ENCODE results near the gene IL1RAPL1.

The IL1RAPL1 gene

DNA sequence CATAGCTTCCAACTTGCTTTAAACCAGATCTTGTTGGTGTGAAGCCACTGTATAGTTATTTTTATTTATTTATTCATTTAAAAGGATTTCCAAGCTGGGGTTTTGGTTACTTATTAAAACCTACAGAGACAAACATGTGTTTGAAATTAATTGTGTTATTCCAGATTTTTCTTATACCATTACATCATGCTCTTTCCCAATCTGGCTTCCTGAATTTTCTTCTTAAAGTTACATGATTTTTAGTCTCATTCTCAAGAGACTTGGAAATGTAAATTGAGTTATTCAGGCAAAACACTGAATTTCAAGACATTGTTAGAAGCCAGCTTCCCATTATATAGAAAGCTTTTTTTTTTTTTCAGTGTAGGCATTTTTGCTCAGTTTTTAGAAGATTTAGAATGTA is 381.9 kb downstream of the IL1RAPL1 start:
- DNase-seq = no peak

DNA sequence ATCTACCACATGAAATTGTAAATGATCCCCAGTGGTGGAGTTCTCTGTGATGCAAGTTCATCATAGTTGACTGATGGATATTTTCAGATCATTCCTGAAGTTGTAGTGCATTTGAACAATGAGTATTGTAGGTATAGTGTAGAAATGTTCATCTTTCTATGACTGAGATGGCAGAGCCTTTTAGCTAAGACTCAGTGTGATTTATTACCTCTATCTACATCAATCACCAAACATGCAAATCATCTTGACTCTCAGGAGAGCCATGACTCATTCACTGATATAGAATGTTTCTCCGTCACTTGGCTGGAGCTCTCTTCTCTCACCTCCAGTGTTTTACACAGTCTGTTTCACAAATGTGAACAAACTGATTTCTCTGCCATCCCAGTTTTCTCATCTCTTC is 392.6 kb downstream of the IL1RAPL1 start:
- no peak for DNase-seq

DNA sequence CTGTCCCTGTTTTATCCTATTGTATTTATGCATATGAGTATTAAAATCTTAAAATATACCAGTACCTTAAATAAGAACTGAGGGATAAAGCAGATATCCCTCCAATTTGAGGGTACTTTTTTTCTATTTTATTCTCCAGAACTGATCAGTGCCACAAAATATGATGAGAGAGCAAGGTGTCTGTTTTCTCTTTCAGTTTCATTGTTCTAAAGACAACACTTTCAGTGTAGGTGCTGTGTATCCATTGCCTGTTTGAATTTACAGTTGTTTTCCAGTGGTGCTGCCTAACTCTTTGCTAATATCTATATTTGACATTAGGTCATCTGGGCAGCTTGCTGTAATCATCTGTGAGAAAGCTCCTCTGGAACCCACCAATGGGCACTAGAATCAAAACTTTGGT is 394.7 kb downstream of the IL1RAPL1 start:
- no peak for DNase-seq

DNA sequence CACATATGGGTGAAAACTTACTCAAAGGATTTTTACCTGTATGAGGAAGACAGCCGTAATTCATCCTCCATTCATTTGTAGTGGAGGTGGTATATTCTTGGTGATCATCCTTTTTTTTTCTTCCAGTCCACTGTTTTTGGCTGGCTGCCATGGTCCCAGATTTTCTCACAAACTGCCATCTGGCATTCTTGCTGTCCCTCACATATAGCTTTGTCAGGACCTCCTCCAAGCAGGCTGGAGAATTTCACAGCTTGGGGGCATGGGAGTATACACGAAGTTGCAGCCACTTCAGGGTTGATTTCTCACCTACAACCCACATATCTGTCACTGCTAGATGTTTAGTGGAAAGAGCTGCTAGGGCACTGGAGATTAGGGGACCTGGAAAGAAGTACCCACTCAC is 401.0 kb downstream of the IL1RAPL1 start:
- DNase-seq = peak in 22 of 58 donors; percentile 0 to 30 (median 1)

DNA sequence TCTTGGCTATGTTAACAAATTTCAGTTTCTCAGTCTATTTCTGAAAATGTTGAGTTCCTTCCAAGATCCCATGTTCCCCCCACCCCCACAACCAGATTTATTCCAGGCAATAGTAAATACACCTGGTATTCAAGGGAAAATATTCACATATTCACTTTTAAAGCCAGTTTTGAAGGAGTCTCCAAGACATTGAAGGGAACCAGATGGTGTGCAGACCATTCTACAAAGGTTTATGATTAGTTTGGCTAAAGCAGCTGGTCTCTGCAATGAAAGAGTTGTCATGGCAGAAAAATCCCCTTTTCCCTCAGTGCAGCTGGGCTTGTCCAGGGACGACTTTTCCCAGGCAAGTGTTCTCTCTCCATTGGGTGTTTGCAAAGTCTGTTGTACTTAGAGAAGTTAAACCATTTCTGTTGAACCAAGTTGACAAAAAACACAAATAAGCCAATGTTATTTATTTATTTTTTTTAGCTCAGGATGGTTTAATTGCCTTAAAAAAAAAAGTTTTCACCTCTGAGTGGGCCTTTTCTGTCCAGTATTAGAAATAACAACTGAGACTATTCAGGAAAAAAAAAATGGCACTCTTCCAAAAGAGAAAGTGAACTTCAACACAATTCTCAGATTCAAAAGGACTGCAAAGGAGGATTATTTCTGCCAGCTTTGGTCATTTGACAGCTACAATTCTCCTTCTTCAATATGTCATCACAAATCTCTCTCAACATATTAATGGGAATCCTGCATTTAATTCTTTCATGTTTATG is 410.6 kb downstream of the IL1RAPL1 start:
- no peak for DNase-seq

DNA sequence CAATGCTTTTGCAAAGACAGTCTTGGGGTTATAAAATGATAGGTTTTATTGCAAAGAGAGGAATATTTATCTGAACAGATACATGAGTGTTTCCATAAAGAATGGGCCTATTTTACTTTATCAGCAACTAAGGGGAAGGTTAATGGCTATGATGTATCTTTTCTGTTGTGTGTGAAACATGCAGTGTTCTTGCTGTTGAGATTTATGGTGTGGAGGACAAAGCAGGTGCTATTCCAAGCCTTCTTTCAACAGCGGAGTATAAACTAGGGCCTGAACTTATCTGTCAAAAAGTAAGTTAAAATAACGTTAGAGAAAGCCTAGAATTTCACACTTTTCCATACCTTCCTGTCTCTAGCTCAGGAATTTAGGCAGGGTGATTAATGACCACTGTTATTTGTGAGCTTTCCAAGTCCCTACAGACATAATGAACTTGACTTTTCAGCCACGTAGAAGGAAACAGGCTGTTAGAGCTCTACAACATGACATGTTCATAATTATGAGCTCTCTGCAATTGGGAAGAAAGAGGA is 411.4 kb downstream of the IL1RAPL1 start:
- DNase-seq = no peak

DNA sequence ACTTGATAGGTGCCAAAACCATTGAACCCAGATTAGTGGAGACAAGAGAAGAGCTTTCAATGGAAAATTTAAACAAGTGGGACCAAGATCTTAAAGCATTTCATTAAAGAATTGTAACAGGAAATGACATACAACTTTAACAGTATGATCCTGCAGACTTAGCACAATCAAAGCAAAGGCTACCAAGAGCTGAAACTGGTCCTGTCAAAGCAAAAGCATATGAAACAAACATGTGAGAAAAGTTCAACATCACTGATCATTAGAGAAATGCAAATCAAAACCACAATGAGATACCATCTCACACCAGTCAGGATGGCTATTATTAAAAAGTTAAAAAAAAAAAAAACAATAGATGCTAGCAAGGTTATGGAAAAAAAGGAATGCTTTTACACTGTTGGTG is 425.6 kb downstream of the IL1RAPL1 start:
- no peak for DNase-seq

DNA sequence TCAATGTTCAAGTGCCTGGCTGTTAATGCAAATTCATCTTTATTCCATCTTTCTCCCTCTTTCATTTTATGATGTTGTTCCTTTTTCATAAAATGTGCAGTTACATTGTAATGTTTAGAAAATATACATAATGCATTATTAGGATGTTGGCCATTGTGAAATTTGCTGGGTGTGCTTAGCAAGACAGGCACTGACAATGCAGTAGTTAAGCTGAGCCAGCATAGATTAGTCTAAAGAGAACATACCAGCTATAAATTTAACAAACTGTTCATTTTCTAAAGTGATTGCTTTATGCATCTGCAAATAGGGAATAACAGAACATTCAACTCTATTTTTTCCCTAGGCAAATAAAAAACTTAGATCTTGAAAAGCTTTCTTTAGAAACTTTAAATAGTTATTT is 436.0 kb downstream of the IL1RAPL1 start:
- no peak for DNase-seq

DNA sequence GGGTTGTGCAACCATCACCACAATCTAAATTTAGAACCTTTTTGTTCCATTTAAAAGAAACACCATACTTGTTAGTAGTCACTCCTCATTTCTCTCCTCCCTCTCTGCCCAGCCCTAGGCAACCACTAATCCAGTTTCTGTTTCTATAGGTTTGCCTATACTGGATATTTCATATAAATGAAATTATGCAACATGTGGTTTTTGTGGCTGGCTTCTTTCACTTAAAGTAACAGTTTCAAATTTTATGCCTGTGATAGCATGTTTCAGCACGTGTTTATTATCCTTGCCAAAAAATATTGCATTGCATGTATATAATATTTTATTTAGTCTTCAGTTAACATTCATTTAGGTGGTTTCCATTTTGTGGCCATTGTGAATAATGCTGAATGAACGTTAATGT is 437.6 kb downstream of the IL1RAPL1 start:
- no peak for DNase-seq

DNA sequence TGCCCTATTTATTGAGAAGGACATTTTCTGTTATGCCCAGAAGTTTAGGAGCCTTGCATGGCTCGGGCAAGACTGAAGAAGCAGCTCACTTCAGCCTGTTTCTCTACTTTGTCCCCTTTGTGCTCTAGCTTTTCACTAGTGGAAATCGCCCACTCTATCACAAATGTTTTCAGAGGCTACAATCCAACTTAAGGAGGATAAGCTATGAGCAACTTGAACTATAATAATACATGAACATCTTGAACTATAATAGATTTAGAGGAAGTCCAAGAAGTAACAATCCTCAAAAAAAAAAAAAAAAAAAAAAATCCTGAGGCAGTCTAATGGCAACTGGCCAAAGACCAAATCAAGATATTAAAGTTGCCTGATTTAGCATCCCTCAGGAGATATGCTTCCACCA is 452.3 kb downstream of the IL1RAPL1 start:
- no peak for DNase-seq

DNA sequence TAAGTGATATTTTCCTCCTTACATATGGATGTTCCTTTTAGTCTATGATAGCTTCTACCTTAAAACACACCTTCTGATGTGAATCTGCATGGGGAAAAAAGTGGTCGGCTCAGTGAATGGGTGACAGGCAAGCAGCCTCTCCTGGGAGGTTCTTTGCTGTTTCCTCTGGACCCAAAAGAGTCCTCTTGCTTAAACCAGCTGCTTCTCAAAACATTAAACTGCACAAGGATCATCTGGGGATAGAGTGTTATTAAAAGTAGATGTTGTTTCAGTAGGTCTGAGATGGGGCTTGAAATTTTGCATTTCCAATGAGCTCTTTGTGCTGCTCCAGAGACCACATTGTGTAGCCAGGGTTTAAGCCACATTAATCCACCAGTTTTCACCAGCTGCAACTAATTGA is 452.9 kb downstream of the IL1RAPL1 start:
- DNase-seq = no peak

DNA sequence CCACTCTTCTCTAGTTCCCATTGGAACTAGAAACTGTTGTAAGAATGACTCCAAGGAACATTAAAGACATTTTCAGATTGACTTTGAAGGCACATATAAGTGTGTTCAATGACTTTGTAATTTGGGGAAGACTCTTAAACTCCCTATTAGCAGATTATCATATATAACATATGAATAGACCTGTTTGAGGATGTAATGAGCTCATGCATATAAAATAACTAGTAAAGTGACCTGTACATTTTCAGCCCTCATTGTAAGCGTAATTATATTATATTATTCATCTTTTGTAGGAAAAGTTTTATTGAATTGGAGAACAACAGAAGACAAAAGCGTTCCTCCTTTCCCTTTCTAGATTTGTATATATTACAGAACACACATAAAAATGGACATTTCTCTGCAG is 455.1 kb downstream of the IL1RAPL1 start:
- no peak for DNase-seq

DNA sequence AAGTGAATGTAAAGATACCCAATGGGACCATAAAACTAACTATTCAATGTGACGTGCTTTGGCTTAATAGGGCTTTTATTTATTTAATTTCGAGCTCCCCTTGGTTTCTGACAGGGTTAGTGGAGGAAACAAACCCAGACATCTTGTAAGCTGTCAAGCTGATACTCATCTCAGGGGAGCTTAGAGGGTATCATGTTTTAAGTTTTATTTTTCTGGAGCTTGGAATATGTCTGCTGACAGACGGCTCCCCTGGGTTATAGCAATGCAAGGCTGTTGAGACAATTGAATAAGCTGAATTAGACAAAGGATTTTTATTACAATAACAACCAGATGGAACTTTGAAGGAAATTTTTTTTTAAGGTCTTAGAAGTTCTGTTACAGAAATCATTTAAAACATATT is 456.5 kb downstream of the IL1RAPL1 start:
- DNase-seq = no peak

DNA sequence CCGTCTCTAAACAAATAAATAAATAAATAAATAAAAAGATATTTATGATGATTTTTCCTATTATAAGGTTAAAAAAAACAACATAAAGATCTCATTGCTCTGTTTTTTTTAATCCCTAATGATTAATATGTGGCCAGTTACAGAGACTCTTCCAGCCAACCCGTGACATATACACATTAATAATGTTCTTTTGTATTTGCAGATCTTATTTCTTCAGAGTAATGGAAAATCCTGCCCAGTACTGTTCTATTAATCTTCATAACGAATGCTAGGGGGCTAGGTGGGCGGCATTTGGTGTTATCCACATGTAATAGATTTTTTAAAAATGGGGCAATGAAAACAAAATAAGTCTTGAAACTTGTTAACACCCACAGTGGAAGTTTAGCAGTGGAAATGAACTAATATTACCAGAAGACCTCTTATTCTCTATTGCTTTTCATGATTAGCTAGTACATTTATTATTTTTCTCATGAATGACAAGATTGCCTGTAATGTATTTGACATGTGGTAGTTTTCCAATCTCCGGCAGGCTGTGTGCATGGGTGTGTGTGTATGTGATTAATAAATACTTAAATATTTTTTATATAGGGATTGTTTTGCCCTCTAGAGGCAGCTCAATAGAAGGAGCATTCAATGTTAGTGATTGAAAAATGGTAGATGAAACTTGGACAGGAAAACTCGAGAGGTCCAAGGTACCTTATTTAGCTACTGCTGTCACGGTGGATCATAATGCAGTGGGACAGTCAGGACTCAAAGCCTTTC is 457.4 kb downstream of the IL1RAPL1 start:
- no peak for DNase-seq

DNA sequence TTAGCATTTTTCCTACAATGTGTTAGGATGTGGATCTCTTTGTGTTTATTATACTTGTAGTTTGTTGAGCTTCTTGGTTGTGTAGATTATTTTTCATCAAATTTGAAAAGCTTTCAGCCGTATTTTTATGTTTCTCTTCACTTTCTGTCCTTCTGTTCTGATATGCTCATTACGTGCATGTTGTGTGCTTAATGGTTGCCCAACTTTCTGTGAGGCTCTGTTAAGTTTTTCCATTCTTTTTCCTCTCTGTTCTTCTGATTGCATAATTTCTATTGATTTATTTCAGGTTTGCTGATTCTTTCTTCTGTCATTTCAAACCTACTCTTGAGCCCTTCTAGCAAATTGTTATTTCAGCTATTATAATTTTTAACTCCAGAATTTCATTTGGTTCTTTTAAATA is 478.2 kb downstream of the IL1RAPL1 start:
- no peak for DNase-seq

DNA sequence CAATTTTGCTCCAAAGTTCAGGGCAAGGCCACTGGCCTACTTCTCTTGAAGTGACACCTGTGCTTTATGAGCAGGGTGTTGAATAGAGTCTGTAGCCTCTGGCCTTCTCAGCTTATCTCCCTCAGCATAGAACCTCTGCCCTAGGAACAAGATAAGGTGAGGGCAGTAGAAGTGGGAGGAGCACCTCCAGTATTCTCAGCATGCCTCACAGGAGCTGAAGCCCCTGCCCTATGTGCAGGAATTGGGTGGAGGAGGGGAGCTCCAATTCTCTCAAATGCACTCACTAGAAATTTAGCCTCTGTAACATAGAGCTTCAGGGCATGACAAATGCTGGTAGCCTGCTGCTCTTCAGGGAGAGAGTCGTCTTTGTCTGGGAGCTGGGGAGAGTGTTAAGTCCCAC is 479.3 kb downstream of the IL1RAPL1 start:
- no peak for DNase-seq

DNA sequence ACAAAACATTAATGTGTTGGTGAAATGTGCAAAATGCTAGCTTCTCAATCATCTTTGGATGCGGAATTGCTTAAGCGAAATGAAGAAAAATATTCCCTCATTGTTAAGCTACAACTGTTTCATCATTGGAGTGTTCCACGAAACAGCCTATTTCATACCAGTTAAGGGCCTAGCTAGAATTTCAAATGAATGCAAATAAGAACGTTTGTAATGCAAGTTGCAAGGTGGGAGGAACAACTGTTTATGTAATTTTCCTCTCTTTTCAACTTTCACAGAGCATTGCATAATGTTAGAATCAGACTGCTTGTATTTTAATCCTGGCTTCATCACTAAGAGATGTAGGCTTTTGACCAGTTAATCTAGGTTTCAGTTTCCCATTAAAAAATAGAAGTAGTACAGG is 480.1 kb downstream of the IL1RAPL1 start:
- no peak for DNase-seq

DNA sequence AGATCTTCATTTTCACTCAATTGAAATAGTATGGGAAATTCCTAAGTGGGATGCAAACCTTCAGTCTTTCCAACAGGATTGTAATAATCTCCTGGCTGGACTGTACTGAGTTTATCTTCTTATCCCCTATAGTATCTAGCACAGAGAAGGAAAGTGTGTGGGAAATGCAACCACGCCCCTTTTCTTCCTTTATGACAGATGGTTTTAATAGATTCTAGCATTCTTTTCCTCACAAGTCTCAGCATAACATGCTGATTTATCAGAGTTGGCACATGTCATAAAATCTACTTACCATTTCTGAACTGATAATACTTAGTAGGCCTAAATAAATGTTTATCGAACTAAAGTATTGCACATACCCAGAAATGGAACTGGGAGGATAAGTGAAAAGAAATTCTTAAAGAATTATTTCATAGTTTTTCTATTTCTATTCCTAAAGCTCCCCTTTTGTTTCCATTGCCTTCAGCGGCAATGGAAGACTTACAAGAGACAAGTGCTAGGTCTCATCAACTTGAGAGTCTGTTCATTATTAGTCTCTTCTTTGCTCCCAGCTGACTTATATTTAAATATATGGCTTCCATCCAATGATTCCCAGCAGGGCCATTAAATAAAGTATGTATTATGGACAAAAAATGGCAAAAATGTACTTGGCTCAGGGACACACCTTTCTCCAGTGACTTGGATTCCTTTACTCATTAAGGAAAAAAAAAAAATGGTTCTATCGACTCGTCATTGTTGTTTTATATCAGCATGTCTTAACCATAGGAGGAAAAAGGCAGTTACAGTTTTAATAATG is 484.5 kb downstream of the IL1RAPL1 start:
- no peak for DNase-seq

DNA sequence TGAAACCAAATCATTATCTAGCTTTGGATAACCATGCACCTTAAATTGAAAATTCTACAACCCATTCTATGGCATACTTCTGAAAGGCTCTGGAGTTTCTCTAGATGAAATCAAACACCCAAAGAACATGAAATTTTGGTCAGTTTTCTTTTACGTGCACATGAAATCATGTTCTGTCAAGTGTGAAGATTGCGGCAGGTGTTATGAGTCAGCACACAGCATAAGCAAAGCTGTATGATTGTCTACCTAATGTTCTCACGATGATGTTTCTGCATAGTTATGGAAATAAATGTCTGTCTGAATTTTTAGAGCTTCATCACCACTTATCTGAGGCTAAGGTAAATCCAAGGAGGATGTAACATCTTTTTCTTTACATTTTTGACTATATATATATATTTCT is 495.3 kb downstream of the IL1RAPL1 start:
- DNase-seq = no peak

DNA sequence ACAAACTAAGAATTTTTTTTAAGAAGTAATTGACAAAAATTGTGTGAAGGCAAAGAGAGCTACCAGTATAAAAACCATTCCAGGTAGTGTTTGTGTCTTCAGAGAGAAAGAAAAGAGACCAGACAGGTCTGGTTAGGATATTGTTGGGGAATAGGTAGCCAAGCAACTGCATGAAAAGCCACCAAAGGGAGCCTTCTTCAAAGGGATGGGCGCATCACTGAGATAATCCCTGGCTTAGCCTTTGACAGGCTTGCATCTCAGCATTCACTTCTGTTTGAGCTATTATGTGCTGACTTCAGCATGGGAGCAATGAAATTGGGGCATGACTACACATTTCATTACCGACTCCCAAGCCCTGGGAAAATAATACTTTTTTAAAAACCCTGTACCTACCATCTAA is 496.6 kb downstream of the IL1RAPL1 start:
- no peak for DNase-seq

DNA sequence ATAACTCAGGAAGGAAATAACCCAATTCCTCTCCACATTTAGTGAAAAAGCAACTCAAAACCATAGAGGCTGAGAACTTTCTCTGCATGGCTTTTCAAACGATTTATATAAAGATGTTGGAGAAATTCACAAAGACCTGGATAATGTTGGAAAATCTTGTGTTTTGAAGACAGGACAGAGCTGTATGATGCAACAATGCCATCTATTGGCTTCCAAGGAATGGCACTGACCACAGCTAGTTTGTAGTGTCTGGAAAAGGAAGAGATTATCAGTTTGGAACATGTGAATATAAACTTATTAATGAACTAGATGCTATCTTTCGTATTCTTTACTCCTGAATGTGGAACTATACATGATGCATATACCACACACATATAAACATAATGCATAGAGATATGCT is 503.6 kb downstream of the IL1RAPL1 start:
- peak in 11 of 58 donors; percentile 0 to 22 (median 1) for DNase-seq

DNA sequence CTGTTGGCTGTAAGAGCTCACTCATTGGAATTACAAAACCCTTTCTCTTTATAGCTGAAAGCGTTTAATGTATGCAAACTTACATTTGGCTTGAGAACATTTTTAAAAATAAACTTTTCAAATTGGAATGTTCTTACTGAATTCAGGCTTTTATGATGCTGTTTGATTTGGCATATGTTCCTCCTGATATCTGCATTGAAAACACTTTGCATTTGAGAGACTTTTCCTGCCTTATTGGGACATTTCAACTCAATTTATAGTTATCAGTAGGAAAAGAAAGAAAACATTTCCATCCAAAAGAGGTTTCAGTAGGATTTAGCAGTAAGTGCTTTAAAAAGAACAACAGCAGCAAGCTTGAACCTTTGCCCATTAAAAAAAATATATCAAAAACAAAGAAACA is 520.0 kb downstream of the IL1RAPL1 start:
- DNase-seq = no peak

Data from anterior cingulate cortex (tissue), 58 donors.